Middle frontal gyrus (tissue), 1 donor: ENCODE data around the gene AMIGO1.

Source experiments
- DNase-seq: peaks from one replicate; pipeline ENCODE4 v3.0.0-alpha.2; 2015; ENCODE audit warnings: low spot score; ENCODE audit errors: extremely low spot score

Gene AMIGO1

DNA sequence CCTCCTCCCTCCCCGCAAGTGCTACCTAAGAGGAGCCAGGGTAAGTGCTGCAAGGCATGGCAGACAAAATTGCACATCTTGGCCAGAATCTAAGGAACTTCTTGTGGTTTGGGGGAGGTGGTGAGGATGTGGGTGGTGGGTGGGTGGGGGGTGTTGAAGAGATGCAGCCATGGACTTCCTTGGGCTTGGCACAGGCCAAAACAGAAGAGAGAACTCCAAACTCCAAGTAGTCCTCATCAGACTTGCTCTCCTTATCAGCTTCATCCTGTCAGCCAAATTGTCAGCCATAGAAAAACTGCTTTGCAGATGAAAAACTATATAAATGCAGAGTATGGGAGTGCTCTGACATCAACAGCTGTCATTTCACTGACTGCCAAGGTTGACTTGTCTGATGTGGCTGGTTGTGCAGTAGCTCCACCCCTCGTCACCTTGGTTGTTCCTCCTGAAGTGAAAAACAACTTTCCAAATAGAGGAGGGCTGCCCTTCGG is 7.1 kb downstream of the AMIGO1 start:
- DNase-seq: no peak

DNA sequence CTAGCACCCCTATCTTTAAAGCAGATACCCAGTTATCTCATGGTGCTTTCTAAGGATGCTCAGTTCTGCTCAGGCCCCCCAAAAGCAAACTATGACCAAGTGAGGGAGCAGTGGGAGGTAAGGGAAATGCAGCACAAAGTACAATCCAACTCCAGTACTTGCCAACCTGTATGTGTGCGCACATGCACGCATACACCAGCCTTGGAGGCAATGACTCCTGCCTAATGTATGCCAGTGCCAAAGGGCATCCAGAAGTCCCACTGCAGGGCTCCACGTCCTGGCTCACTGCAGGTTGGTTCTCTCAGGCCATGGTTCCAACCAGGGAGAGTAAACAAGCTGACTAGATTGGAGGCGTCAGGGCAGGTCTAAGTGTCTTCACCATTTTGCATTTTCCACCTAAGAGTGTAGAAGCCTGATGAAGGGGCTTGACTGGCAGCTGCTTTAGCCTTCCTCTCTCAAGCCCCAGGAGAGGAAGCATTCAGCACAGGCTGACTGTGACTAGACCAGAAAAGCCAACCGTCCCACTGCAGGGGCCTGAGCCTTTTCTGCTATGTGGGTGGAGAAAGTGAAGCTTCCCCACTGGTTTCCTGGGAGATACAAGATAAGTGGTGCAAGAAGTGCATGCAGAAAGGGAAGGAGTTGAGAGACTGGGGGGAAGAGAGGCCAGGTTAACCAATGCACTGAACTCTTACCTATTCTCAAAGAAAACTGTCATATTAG is 7.7 kb downstream of the AMIGO1 start:
- no peak for DNase-seq

DNA sequence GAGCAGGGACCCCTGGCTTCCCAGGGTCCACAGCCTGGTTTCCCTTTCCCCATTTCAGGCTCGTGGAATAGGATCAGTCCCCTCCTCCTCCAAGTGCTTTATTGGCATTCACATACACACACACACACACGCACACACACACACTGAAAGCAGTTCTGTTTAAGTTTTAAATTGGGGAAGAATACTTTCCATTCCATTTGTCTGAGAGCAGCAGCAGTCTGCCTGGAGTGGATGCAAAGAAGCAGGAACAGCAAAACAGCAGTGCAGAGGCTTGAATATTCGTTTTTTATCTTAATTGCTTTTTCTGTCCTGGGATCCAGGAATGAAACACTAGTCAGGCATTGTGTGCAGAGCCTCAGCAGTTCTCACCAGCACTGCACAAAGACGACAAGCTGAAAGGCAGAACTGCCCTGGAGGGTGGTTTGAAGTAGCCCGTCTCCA is 8.6 kb downstream of the AMIGO1 start:
- DNase-seq: no peak

DNA sequence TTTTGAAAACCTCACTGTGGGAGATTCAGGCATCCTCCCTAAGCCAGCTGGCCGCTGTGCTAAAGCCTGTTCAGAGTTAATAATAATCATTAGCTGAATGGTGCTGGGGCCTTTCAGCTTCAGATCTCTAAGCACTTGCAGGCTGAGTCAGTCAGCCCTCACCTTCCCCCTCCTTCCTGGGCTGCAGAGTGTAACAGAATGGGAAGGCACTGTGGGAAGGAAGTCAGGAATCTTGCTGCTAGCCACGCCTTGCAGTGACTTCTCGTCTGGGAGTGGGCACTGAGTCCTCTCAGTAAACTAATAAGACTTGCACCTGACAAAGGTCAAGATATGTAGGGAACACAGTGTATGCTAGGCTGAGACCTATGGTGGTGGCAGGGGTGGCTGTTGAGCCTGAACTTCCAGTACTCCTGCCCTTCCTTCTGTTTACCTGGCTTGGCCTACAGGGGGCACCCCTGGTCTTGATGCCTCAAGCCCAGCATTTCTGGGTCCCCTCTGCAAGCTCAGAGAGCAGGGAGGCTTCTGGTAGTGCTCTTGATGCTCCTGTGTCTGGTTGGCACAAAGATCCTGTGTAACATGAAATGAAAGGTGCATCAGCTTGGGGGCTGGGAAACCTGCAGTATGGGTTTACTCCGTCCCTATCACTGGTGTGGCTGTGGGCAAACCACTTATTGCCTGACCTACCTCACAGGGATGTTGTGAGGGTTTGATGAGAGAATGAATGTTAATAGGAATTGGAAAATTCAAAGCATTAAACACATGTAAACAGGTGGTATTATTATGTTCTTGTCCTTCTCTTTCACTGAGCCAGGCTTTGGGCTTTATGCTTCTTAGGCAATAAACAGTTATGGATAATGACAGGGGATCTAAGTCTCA is 9.6 kb downstream of the AMIGO1 start:
- DNase-seq: no peak

DNA sequence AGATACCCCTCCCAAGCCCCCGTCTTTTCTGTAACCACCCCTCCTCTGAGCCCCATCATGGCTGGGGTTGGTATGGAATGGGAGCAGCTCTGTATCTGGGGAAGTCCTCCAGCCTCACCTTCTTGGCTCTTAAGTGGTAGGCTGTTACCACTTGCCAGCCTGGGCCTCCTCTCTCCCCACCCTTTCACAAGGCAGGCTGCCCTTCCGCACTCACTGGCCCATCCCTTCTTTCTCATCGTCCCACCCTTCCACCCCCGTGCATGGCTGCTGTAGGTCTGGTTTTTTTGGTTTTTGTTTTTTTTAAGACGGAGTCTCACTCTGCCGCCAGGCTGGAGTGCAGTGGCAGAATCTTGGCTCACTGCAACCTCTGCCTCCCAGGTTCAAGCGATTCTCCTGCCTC is 10.4 kb downstream of the AMIGO1 start:
- DNase-seq: no peak

DNA sequence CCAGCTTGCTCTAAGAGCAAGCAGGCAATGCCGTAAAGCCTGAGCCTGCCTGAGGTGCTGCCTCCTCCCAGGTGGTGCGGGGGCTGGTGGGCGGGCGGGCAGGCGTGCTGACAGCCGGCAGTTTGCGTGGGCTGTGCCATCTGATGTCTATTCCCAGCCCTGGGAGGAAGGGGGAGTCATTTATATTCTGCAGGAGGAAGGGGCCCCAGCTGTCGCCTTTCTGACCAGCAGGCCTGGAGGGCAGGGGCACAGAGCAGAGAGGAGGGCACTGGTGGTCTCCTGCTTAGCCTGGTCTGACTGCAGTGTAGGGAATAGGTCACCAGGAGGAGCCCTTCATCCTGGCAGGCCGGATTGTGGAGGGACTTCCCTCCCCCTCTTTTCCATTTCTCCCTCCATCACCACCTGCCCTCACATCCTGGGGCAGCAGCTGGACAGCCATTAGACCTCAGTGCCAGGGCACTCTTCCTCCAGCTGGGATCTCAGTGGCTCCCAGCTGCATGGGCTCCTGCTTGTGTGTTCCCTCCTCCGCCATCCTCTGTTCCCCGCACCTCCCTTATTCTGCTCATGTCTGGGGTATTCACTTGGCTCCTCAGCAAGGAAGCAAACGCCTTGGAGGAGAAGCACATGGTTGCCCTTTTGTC is 11.2 kb downstream of the AMIGO1 start:
- DNase-seq: no peak

DNA sequence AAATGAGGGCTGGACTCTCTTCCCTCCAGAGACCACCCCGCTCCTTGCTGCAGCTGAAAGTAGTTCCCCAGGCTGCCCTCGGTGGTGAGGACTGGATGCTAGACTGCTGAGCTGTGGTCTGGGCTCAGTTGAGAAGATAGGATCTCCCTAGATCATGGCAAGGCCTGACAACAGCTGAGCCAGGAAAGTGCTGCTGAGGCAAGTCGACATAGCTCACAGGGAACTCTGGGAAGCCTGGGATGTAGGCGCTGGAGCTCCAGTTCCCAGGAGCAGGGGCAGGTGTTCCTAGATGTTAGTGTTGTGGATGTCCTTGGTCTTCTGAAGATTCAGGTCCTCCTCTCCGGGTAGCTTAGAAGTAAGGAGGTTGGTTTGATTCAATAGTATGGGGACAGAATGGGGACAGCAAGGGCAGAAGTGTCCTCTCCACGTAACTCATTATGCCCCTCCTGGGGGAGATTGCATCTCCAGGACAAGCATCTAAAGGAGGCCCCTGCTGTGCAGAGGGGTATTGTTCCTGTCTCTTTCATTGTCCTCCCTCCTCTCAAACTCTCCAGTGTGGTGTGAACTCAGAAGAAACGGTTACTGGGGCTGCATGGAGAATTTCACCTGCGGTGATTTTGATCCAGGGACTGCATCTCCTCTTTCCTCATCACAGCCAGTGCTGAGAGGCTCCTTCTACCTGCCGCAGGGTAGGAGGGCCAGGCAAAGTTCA is 11.9 kb downstream of the AMIGO1 start:
- DNase-seq: no peak

DNA sequence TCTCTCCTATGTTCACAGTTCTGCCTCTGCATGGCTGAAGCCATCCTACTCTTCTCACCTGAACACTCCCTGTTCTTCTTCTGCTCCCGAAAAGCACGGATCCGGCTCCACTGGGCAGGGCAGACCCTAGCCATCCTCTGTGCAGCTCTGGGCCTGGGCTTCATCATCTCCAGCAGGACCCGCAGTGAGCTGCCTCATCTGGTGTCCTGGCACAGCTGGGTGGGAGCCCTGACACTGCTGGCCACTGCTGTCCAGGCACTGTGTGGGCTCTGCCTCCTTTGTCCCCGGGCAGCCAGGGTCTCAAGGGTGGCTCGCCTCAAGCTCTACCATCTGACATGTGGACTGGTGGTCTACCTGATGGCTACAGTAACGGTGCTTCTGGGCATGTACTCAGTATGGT is 13.8 kb downstream of the AMIGO1 start:
- no peak for DNase-seq

DNA sequence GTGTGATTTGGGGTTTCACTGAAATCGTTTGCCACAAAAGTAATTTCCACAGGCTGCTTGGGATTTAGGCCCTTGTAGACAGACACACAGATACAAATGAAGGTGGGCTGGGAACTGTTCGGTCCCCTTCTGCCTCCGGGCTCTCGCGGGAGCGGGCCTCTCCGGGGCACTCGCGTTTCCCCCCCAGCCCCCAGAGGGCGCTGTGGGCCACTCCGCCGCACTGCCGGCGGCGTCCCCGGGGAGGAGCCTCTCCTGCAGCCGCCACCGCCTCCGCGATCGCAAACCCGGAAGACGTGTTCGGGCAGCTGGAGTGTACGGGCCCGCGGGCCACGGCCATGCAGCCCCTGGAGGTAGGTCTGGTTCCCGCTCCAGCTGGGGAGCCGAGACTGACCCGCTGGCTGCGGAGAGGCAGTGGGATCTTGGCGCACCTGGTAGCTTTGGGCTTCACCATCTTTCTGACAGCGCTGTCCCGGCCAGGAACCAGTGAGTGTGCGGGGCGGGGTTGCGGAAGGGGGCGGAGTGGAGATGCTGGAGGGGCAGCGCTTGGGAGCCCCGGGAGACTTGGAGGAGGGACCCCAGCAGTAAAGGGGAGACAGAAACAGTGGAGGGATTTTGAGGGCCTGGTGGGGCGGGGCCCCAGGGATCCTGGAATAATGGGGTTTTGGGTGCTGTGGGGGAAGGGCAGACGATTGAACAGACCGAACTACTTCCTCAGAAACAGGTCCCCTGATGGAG is 15.6 kb downstream of the AMIGO1 start, which contains the start of gene CYB561D1:
Gene CYB561D1 (plus strand): TSS at position 290 of the 735 bp plus-strand sequence. CDS start 46 bp downstream, at position 336.
- DNase-seq: peak; percentile 80

DNA sequence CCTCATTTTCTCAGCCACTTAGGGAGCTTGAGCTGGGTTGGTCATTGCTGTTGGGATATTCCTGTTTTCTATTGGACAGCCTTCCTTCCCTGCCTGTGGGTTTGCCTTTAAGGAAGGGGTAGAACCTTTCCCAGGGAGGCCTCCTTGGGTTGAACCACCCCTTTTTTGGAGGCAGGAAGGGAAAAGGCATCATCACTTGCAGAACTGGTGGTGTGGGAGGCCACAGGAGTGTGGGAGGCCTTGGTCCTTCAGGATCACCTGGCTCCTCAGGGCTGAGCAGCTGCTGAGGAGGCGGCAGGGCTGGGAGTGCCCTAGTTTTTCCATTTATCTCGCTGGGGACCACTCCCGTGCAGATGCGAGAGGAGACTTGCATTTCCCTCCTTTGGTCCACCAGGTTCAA is 16.3 kb downstream of the AMIGO1 start:
- no peak for DNase-seq

DNA sequence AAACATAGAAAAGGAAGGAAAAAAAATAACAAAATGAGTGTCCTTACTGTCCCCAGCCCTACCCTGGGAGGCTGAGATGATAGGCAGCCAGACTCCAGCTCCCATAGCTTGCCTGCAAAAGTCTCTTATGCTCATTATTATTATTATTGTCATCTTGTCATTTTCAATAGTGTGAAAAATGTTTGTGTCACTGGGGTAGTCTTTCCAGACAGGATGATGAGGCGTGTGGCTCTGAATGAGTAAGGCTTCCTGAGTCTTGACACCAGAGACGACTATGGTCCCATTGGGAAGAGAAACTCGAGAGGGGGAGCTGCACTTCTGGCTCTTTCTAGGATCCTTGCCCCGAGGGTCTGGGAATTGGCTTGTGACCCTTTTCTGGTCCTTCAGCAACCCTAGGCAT is 16.7 kb downstream of the AMIGO1 start:
- DNase-seq: no peak

DNA sequence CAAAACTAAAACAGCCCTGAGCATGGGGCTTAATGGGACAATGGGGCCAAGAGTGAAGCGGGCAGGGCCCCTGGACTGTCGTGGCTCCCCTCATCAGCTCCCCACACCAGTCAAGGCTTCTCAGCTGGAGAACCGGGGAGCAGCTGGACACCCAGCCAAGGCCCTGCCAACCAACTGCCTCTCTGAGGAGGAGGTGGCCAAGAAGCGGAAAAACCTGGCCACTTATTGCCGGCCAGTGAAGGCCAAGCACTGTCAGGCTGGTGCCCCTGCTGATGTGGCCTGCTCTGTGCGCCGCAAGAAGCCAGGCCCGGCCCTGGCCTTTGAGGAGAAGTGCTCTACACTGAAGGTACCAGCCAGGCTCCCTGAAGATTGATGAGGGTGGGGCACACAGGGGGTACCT is 18.2 kb downstream of the AMIGO1 start:
- DNase-seq: no peak

DNA sequence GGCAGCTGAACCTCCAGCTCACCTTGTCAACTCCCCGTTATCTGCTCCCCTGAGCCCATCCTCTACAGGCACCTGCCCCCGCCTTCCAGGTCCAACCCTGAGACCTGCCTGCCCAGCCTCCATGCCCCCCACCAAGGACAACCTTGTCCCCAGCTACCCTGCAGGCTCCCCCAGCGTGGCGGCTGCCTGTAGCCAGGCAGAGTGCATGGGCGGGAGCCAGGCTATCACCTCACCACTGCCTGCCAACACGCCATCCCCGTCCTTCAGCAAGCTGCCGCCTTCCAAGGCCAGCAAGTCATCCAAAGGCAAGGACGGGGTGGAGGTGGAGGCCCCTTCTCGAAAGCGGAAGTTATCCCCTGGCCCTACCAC is 18.6 kb downstream of the AMIGO1 start:
- no peak for DNase-seq

DNA sequence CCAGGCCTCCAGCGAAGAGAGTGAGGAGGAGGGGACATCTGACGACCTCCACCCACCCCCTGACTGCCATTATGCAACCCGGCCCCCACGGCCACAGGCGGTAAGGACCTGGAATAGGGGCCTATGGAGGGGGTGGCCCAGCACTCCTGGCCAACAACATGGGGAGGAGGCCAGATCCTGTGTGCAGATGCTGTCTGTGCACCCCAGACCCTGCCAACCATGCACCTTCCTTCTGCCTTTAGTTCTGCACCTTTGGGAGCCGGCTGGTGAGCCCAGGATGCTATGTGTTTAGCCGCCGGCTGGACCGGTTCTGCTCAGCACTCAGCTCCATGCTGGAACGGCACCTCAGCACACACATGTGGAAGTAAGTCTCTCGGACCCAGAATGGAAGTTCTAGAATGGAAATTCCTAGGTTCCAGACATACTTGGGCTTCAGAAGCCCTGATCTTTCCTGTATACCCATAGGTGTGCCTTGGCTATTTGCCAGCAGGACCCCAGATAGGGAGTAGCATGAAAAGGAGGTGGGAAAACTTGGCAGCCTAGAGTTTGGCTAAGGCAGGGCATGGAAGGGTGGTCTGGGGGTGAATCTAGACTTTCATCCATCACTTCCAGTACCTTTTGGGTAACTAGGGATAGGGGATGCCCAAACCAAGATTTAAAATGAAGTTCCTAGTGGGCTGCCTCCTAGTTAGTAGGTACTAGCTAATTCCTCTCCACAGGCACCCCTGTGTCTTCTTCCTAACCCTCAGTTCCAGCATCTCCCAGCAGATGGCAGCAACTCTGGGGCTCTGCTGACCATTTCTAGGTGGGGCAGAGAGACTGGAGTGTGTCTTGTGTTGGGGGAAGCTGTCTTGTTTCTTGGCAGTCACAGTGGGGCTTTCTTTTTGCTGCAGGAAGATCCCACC is 19.2 kb downstream of the AMIGO1 start:
- peak; percentile 54 for DNase-seq

DNA sequence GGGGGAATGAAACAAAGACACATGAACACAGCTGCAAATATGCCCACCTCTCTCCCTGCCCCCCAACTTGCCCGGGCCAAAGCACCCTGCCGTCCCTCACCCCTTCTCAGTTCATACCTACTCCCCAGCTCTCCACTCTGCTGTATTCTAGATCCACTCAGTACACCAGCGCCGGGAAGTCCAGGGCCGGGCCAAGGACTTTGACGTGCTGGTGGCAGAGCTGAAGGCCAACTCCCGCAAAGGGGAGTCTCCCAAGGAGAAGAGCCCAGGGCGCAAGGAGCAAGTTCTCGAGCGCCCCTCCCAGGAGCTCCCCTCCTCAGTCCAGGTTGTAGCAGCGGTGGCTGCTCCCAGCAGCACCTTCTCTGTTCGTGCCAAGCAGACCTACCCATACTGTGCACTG is 20.8 kb downstream of the AMIGO1 start:
- no peak for DNase-seq

DNA sequence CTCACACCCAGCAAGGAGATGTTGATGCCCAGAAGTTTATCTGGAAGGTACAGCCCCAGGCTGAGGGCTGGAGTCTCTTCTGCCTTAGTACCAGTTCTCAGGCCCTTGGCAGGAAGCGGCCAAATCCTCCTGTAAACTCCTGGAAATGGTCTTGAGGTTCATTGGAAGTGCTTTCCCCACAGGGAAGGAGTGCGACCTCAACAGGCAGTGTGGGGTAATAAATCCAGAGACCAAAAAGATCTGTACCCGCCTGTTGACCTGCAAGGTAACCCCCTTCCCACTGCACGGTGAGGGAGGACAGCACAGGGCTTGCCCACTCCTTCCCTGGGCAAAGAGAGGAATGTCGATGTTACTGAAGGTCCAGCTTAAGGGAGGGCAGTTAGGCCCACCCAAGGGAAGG is 21.3 kb downstream of the AMIGO1 start:
- DNase-seq: no peak

DNA sequence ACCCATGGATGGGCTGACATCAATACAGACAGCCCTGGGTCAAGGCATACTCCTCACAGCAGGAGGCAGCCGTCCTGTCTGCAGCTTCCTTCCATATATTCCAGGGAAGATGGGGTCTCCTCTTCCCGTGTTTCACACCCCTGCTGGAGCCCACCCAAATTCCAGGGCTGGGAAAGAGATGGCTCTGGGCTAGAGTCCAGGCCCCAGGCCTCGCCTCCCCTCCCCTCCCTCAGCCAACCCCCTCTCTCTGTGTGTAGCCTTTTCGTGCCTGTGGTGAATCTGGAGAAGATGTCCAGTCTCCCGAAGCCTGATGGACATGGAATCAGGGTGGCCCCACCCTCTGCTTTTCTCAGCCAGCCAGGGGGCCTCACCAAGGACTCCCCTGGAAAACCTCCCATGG is 22.3 kb downstream of the AMIGO1 start:
- no peak for DNase-seq

DNA sequence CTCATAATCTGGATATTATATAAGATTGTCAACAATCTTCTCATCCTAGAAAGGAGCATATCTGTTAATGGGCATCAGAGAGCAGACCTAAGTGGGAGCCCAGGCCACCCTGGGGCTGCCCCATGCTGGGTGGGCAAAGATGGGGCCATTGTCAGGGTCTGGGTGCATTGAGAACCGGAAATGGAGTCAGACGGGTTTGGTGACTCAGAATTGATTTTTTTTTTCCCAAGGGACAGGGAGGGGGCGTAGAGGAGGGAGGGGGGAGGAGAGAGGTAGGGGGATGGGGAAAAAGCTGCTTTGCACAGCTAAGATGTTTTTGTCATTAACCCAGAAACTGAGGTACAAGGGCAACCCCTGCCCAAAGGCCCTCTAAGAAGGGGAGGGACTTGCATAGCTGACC is 24.5 kb downstream of the AMIGO1 start:
- no peak for DNase-seq

DNA sequence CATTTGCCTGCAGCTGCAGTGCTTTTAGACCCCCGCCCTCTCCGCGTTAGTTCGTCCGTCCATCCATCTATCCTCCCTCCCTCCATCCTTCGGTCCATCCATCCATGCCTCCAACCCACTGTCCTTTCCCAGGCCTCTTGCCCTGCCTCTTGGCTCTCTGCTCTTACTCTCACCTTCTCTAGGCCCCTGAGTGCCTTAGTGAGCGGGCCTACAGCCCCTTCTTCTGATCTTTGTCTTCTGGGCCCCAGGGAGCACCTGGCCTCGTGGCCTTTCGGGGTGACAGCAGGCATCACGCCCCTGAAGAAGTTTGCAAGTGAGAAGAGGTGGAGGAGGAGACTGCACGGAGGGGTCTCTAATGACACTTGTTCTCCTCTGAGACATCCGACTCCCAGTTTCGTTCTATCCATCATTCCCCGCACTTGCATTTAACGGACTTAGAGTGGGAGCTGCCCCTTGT is 25.0 kb downstream of the AMIGO1 start:
- no peak for DNase-seq
